ENCODE results near the gene SYCP3. TPM values are rescaled to one million over a fixed set of nuclear protein-coding genes. Genes with fewer than 3 reads are reported as not detected.

Gene SYCP3
- polyA plus RNA-seq (0.09 to 0.16 TPM (median 0.13 TPM) in 3 replicates), polyA minus RNA-seq (0.29 to 0.30 TPM in 2 of 3 replicates, not detected in the other)
- polyA plus RNA-seq (2011; ENCODE audit: low read depth): 0.35 TPM
- polyA plus RNA-seq (2011; cell fraction: cytosol; rRNA removed): not detected in 2 replicates
- 0.81 and 1.0 TPM in 2 replicates for polyA plus RNA-seq (2011; cell fraction: nucleus; rRNA removed)
- 0.10 TPM in 1 of 2 replicates, not detected in the other for polyA plus RNA-seq (2012; ENCODE audit: low replicate concordance)
- polyA minus RNA-seq (2011; cell fraction: cytosol; rRNA and poly(A)+ RNA removed): not detected
- 0.74 and 1.4 TPM in 2 replicates for polyA minus RNA-seq (2011; cell fraction: nucleus; rRNA and poly(A)+ RNA removed)

GRCh38 chr12:101738920-101739665 is at the start of gene SYCP3:
TSS of gene SYCP3 (minus strand) at chr12:101739462. CDS start at chr12:101737935, 1,527 bp downstream.
- dilution Hi-C loops (cut with MboI; ENCODE audit: extremely low pct_ligation_motif_present, low sequenced_read_pairs): no loop called here
- no peak within 1 kb of the TSS for H3K9ac ChIP-seq (ENCODE audit: control insufficient read depth, extremely low read depth, insufficient read depth, low read length)
- FAIRE-seq (no peak), DNase-seq (ENCODE audit: low read depth, low spot score) (no peak)
- H3K9me1 ChIP-seq (ENCODE audit: control insufficient read depth, extremely low read depth, insufficient read depth, low read length): no peaks in the 10 kb centered on the region
- H3K27me3 ChIP-seq (ENCODE audit: control insufficient read depth, extremely low read depth, insufficient read depth, low read length): no peaks in the 10 kb centered on the region
- no peak within 1 kb of the TSS for H3K4me2 ChIP-seq (ENCODE audit: control insufficient read depth, extremely low read depth, insufficient read depth, low read depth, low read length)
- H3K79me2 ChIP-seq (ENCODE audit: control insufficient read depth, insufficient read depth, low read length): no peaks in the 10 kb centered on the region
- H3K27ac ChIP-seq (ENCODE audit: control insufficient read depth, insufficient read depth, low read length): no peak within 1 kb of the TSS
- H3K36me3 ChIP-seq (ENCODE audit: control insufficient read depth in 2 of 2, extremely low read depth in 1 of 2, insufficient read depth in 2 of 2, low read length in 2 of 2): peaks cover 1 to 3% of the 10 kb centered on the region in 2 experiments
- H3K9me3 ChIP-seq (ENCODE audit: control insufficient read depth, low read depth, low read length): no peaks in the 10 kb centered on the region
- TF ChIP-seq EZH2 (IDR thresholded peaks at IDR 0.05; ENCODE audit: low read length): no peak
- TF ChIP-seq, protein P1, sequence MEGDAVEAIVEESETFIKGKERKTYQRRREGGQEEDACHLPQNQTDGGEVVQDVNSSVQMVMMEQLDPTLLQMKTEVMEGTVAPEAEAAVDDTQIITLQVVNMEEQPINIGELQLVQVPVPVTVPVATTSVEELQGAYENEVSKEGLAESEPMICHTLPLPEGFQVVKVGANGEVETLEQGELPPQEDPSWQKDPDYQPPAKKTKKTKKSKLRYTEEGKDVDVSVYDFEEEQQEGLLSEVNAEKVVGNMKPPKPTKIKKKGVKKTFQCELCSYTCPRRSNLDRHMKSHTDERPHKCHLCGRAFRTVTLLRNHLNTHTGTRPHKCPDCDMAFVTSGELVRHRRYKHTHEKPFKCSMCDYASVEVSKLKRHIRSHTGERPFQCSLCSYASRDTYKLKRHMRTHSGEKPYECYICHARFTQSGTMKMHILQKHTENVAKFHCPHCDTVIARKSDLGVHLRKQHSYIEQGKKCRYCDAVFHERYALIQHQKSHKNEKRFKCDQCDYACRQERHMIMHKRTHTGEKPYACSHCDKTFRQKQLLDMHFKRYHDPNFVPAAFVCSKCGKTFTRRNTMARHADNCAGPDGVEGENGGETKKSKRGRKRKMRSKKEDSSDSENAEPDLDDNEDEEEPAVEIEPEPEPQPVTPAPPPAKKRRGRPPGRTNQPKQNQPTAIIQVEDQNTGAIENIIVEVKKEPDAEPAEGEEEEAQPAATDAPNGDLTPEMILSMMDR (optimal IDR thresholded peaks at IDR 0.05 in 1 of 3, IDR thresholded peaks at IDR 0.05 in 1 of 3, conservative IDR thresholded peaks at IDR 0.05 in 1 of 3; ENCODE audit: extremely low read depth in 1 of 3, insufficient read depth in 2 of 3, low read length in 3 of 3): no peak
- H3K4me3 ChIP-seq (ENCODE audit: control insufficient read depth in 2 of 3, extremely low read depth in 1 of 3, insufficient read depth in 2 of 3, low read depth in 1 of 3, low read length in 3 of 3): no peak within 1 kb of the TSS
- no peaks in the 10 kb centered on the region for H4K20me1 ChIP-seq (ENCODE audit: control insufficient read depth, extremely low read depth, insufficient read depth, low read length)
- no peak within 1 kb of the TSS for H2AFZ ChIP-seq (ENCODE audit: control insufficient read depth, low read length)
- H3K4me1 ChIP-seq (ENCODE audit: control insufficient read depth, extremely low read depth, insufficient read depth, low read length): no peaks in the 10 kb centered on the region

GRCh38 chr12:101785671-101786070 is 46.4 kb upstream of the SYCP3 start:
- no peaks in the 10 kb centered on the region for H3K9me1 ChIP-seq (ENCODE audit: control insufficient read depth, extremely low read depth, insufficient read depth, low read length)
- H2AFZ ChIP-seq (ENCODE audit: control insufficient read depth, low read length): no peak overlapping the region
- TF ChIP-seq, protein P1 (optimal IDR thresholded peaks at IDR 0.05 in 1 of 3, IDR thresholded peaks at IDR 0.05 in 1 of 3, conservative IDR thresholded peaks at IDR 0.05 in 1 of 3; ENCODE audit: extremely low read depth in 1 of 3, insufficient read depth in 2 of 3, low read length in 3 of 3): no peak
- no peak for TF ChIP-seq EZH2 (IDR thresholded peaks at IDR 0.05; ENCODE audit: low read length)
- no peak overlapping the region for H3K9ac ChIP-seq (ENCODE audit: control insufficient read depth, extremely low read depth, insufficient read depth, low read length)
- H3K79me2 ChIP-seq (ENCODE audit: control insufficient read depth, insufficient read depth, low read length): no peaks in the 10 kb centered on the region
- DNase-seq (ENCODE audit: low read depth, low spot score): no peak
- H3K4me3 ChIP-seq (ENCODE audit: control insufficient read depth in 2 of 3, extremely low read depth in 1 of 3, insufficient read depth in 2 of 3, low read depth in 1 of 3, low read length in 3 of 3): no peak overlapping the region
- H3K36me3 ChIP-seq (ENCODE audit: control insufficient read depth in 2 of 2, extremely low read depth in 1 of 2, insufficient read depth in 2 of 2, low read length in 2 of 2): peaks cover 0 to 4% of the 10 kb centered on the region in 2 experiments
- H3K4me2 ChIP-seq (ENCODE audit: control insufficient read depth, extremely low read depth, insufficient read depth, low read depth, low read length): no peak overlapping the region
- dilution Hi-C loops (cut with MboI; ENCODE audit: extremely low pct_ligation_motif_present, low sequenced_read_pairs): no loop called here
- no peak overlapping the region for H3K27ac ChIP-seq (ENCODE audit: control insufficient read depth, insufficient read depth, low read length)
- no peaks in the 10 kb centered on the region for H3K9me3 ChIP-seq (ENCODE audit: control insufficient read depth, low read depth, low read length)
- no peaks in the 10 kb centered on the region for H3K27me3 ChIP-seq (ENCODE audit: control insufficient read depth, extremely low read depth, insufficient read depth, low read length)
- no peak for FAIRE-seq
- H4K20me1 ChIP-seq (ENCODE audit: control insufficient read depth, extremely low read depth, insufficient read depth, low read length): no peaks in the 10 kb centered on the region
- no peaks in the 10 kb centered on the region for H3K4me1 ChIP-seq (ENCODE audit: control insufficient read depth, extremely low read depth, insufficient read depth, low read length)

Measured in keratinocyte (primary cell).